H7 (cell line): ENCODE measurements around the gene NPFFR1. TPM values are rescaled to one million over a fixed set of nuclear protein-coding genes. Genes with fewer than 3 reads are reported as not detected.
"Not testable (repeated sequence)": the region's sequence is repeated elsewhere in the genome, so short reads cannot be mapped to it uniquely, and the experiment has no call there.

Experiments
- DNase-seq: peaks from one replicate; pipeline ENCODE4 v3.0.0; 2012
- H3K27me3 ChIP-seq: 2 replicates; pipeline ENCODE4 v1.6.0; 2011; ENCODE audit warnings: mild to moderate bottlenecking, low read length; ENCODE audit not compliant: control insufficient read depth, insufficient read depth
- H3K36me3 ChIP-seq: replicated peaks from 2 replicates; pipeline ENCODE4 v1.5.1; 2011; ENCODE audit warnings: low read length; ENCODE audit not compliant: control insufficient read depth, insufficient read depth
- H3K4me3 ChIP-seq: 2 replicates; pipeline ENCODE4 v1.5.1; 2011; ENCODE audit warnings: low read depth, mild to moderate bottlenecking, control low read depth, low read length, moderate library complexity; ENCODE audit not compliant: insufficient read depth
- total RNA-seq: library from RNA; depleted of rRNA; stranded (reverse); fragments of >200 nt; shearing (Covaris generic); gene quantifications from 2 replicates; pipeline ENCODE4 v1.2.3, GENCODE V29; 2014

NPFFR1 gene
- total RNA-seq, 1 experiment from 2014 or later: not detected

DNA sequence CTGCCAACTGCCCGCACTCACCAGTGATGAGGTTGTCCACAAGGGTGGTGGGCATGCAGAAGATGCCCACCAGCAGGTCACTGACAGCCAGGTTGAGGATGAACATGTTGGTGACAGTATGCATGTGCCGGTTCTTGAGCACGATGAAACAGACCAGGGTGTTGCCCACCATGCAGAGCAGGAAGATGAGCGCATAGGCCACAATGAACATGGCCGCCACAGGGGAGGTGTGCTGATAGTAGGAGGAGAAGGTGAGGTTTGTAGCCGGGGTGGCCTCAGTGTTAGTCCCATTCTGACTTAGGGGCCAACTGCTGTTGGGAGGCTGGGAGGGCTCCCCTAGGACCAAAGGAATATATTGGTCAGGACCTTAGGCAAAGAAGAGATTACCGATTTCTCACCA lies 17.7 kb downstream of the NPFFR1 start:
- no peak for DNase-seq
- Histone ChIP-seq H3K36me3 (no peaks in the 10 kb centered on the region), H3K4me3 (no peak overlapping the region), H3K27me3 (no peaks in the 10 kb centered on the region)

DNA sequence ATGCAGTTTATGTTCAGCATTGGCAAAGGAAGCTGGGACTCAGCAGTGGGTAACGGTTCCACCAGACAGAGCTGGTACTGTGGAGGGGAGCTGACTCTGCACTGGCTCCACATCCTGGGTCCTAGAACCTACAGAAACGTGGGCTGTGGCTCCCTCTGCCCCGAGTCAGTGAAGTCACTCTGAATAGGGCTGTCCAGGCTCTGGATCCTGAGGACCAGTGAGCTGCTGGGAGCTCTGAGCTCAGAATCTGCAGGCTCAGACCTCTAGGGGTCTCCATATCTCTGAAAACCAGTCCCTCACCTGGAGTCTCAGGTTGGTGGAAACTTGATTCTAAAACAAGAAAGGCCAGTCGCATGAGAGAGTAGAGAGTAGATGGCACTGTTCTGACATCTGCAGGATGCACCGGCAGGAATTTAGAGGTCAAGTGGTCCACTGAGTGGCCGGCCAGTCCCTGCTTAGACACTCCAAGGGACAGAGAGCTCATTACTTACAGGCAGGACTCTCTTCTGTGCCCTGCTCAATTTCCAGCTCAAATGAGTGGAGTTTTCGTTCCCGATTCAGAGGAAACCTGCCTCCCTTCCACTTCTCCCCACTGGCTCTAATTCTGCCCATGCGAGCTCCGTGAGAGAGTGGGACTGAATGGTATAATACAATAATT lies 18.6 kb downstream of the NPFFR1 start:
- peak; percentile 88 for DNase-seq
- no peaks in the 10 kb centered on the region for H3K36me3 ChIP-seq

DNA sequence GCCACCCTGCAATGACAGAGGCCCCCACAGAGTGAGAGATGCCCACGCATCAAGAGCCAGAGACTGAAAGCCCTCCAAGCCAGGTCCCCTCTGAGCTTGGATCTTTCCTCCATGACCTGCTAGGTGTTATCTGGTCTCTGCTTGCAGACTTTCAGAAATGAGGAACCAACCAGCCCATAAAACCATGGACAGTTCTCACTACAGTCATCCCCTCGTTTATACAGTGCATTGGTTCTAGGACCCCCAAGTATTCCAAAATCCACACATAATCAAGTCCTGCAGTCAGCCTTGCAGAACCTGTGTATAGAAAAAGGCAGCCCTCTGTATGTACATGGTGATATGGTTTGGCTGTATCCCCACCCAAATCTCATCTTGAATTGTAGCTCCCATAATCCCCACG lies 23.1 kb downstream of the NPFFR1 start:
- no peaks in the 10 kb centered on the region for H3K27me3 ChIP-seq
- no peaks in the 10 kb centered on the region for H3K36me3 ChIP-seq
- H3K4me3 ChIP-seq: no peak overlapping the region
- no peak for DNase-seq

More for the DNA sequence above, 18.6 kb downstream of the NPFFR1 start:
- Histone ChIP-seq H3K4me3 (no peak overlapping the region), H3K27me3 (no peaks in the 10 kb centered on the region)

DNA sequence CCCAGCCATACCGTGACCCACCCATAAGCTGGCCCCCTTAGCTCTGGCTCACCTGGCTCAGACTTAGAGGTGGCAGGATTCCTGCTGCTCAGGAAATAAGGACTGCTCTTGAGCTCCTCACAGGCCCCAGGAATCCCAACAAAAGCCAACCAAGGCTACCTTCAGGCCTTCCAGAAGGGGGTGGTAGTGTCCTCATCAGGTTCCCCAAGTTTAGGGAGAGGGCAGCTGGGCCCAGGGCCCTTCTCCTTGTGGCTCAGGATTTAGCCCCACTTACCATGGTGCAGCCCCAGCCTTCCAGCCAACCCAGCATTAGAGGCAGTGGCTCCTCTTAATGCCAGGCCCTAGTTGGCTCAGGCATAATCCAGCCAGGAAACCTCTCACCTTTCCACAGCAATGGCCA lies 23.5 kb downstream of the NPFFR1 start:
- no peak for DNase-seq
- H3K4me3 ChIP-seq: no peak overlapping the region
- no peaks in the 10 kb centered on the region for H3K36me3 ChIP-seq
- H3K27me3 ChIP-seq: no peaks in the 10 kb centered on the region

DNA sequence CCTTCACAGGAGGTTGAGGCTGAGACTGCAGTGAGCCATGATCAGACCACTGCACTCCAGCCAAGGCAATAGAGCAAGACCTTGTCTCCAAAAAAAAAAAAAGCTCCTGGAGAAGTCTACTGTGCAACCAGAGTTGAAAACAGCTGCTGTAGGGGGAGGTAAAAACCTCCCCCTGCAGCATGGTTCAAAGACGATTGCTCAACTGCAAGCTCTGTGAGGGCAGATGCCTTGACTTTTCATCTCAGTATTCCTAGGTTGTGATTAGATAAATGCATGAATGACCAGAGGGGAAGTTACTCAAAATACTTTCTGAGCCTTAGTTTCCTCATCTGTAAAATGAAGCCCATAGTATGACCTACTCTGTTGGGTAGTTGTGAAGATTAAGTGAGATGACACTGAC lies 25.6 kb downstream of the NPFFR1 start:
- H3K27me3 ChIP-seq: no peaks in the 10 kb centered on the region
- H3K4me3 ChIP-seq: no peak overlapping the region
- DNase-seq: no peak
- no peaks in the 10 kb centered on the region for H3K36me3 ChIP-seq

DNA sequence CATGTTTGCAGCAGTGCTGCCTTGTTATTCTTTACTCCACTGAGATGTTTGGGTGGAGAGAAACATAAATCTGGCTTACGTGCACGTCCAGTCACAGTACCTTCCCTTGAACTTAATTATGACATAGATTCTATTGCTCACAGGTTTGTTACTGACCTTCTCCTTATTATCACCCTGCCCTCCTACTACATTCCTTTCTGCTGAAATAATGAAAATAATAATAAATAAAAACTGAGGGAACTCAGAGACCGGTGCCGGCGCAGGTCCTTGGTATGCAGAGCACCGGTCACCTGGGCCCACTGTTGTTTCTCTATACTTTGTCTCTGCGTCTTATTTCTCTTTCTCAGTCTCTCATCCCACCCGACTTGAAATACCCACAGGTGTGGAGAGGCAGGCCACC lies 26.0 kb downstream of the NPFFR1 start:
- H3K4me3 ChIP-seq, DNase-seq, H3K27me3 ChIP-seq, H3K36me3 ChIP-seq: not testable (repeated sequence)

DNA sequence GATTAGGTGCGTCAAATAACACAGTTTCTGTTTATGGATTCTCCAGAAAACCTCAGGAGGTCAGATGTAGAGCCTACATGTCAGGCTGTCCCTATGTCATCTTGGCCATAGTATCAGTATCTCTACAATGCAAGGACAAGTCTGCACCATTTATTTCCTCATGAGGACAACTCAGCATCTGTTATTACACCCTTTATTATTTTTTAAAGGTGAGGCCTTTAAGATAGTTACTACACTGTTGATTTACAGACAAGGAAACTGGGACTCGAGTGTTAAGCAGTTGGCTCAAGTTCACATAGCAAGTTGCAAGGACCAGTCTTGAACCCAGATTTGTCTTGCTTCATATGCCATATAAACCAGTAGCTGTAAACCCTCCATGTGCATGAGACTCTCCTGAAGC lies 27.3 kb downstream of the NPFFR1 start:
- Histone ChIP-seq H3K4me3 (no peak overlapping the region), H3K36me3 (no peaks in the 10 kb centered on the region), H3K27me3 (no peaks in the 10 kb centered on the region)
- DNase-seq: no peak

DNA sequence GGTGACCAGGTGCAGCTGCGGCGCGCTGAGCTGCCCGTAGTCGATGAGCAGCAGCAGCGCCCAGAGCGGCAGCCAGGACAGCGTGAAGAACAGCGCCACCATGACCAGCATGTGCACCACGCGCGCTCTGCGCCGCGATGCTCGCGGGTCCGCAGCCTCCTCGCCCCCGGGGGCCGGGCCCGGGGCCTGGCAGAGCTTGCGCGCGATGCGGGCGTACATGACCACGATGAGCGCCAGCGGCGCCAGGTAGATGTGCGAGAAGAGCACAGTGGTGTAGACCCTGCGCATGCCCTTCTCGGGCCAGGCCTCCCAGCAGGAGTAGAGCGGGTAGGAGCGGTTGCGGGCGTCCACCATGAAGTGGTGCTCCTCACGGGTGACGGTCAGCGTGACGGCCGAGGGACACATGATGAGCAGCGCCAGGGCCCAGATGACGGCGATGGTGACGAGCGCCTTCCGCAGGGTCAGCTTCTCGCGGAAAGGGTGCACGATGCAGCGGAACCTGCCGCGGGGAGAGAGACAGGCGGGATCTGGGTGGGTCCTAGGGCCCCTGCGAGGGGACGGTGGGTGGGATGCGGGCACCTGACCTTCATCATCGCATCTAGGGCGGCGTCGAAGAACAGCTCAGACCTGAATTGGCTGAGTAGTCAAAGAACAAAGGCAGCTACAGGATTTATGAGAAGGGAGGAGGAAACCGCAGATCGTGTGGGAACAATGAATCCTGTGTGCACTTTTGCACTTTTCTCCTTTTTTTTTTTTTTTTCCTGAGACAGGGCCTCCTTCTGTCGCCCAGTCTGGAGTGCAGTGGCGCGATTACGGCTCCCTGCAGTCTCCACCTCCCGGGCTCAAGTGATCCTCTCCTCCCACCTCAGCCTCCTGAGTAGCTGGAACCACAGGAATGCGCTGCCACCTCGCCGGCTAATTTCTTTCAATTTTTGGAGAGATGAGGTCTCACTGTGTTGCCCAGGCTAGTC lies 28.2 kb downstream of the NPFFR1 start:
- peak; percentile 56 for DNase-seq
- Histone ChIP-seq H3K4me3 (no peak overlapping the region), H3K27me3 (no peaks in the 10 kb centered on the region), H3K36me3 (no peaks in the 10 kb centered on the region)

DNA sequence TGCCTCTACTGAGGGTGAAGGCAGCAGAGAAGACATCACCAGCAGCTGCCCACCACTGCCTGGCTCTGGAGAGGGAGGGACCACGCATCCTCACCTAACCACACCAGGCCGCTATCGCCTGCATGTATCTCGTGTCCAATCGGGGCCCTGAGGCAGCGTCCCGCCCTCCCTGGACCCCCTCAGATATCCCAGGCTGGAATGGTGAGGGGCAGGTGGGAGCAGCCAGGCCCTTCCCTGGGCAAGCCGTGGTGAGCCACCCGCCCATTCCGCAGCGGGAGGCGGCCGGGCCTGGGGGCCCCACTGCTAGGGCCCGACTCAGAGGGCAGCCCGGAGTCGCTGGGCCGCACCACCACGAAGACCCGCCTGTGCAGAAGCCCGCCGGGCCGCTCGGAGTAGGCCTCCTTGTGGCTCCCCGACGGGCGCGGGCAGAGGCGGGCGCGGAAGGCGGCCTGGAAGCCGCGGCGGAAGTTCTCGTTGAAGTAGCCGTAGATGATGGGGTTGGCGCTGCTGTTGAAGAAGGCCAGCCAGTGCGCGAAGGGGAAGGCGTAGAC lies 29.0 kb downstream of the NPFFR1 start:
- Histone ChIP-seq H3K27me3 (no peaks in the 10 kb centered on the region), H3K36me3 (no peaks in the 10 kb centered on the region), H3K4me3 (no peak overlapping the region)
- DNase-seq: peak; percentile 34

DNA sequence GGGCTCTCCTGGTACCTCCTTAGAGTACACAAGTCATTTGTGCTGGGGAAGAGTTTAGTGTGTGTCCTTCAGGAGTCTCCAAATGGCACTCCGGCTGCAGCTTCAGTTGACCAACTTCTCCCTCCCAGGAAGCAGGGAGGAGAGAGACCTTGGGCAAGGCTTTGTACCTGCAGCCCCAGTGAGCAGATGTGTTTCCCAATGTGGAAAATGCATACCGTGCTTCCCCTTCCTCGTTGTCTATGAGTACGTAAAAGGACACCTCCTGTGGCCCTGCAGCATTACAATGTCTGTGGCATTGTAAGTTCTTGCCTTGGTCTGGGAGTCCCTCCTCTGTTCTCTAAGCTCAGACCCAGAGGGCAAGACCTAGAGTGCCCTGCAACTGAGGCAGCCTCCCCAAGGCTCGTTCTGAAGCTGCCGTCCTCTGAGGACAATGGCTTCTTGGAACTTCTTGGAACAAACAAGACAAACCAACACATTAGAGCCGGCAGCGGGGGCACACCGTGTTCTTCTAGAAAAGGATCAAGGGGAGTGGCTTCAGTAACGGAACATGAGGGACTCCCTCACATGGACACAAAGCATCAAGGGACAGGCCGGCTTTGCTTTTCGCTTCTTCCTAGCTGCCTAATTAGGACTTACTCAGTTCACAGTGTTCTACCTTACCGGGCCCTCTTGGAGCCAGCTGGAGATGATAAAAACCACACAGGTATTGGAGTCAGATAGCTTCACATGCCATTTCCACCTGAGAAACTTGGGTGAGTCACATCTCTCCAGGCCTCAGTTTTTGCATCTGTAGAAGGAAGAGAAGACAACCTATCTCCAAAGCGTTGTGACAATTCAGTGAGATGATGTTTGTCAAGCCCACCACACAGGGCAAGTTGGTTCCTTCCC lies 29.7 kb downstream of the NPFFR1 start:
- Histone ChIP-seq H3K27me3 (no peaks in the 10 kb centered on the region), H3K36me3 (no peaks in the 10 kb centered on the region), H3K4me3 (no peak overlapping the region)
- DNase-seq: no peak

DNA sequence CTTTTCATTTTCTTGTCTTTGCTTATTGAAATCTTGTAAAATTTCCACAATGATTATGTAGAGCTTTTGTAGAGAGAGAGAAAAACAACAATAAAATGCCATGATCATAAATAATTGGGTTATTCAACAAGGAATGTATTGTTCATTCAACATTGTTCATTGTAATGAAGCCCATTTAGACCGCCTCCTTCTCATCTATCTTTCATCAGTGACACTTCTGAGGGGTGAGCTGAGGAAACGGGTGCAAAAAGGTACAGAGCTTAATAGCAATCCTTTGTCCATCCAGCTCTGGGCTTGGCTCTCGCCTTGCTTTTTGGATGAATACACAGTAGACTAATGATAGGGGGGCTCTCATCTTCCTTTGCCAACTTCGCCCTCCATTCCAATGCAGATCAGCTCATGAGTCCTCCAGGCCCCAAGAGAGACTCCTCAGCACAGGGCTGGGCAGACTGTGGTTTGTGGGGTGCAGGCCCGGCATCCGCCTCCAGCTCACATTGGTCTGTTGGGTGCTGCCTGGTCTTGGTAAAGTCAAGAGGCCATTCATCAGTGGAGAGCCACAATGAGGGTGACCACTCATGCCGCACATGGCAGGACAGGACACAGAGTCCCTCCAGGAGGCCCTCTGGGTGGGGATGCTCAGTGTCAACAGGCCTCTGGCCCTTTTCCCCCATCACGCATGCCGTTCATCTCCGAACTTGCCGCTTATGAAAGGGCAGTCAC lies 32.7 kb downstream of the NPFFR1 start:
- no peak overlapping the region for H3K4me3 ChIP-seq
- no peak for DNase-seq
- no peaks in the 10 kb centered on the region for H3K27me3 ChIP-seq
- no peaks in the 10 kb centered on the region for H3K36me3 ChIP-seq

DNA sequence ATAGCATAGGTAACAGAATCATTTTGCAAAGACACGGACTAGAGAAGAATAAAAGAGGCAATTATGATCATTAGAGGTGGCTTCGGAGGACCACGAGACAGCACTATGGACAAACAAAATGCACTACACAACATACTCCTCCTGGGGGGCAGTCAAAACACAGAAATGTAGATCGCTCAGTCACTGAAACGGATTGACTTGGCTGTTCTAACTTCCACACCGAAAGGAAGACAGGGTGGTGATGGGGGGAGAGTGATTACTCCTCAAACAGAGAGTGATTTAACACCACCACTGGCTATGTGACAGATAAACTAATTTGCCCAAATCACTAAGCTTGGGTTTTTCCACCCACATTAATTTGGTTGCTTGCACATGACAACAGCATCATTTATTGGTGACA lies 36.4 kb downstream of the NPFFR1 start:
- H3K4me3 ChIP-seq: no peak overlapping the region
- no peaks in the 10 kb centered on the region for H3K36me3 ChIP-seq
- no peaks in the 10 kb centered on the region for H3K27me3 ChIP-seq
- DNase-seq: no peak

DNA sequence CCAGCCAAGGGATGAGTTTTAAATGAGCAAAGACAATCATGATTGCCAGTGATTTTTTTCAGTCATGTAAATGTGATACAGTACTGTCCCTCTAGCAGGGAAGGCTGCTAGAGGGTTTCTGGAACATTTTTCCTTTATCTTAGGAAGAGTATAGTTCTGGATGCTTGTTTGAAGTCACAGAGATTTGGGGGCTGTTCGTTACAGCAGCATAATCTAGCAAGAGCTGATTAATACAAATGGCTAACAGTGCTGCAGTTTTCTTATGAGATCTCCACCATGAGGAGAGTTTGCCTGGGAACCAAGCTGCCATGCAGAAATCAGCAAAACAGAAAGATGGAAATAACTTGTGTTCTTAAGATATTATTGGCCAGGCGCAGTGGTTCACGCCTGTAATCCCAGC lies 42.7 kb downstream of the NPFFR1 start:
- no peak for DNase-seq

DNA sequence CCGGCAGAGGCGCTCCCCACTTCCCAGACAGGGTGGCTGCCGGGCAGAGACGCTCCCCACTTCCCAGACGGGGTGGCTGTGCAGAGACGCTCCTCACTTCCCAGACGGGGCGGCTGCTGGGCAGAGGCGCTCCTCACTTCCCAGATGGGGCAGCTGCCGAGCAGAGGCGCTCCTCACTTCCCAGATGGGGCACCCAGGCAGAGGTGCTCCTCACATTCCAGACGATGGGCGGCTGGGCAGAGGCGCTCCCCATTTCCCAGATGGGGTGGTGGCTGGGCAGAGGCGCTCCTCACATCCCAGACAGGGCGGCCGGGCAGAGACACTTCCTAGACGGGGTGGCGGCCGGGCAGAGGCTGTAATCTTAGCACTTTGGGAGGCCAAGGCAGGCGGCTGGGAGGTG lies 43.8 kb downstream of the NPFFR1 start:
- not testable (repeated sequence) for DNase-seq, H3K4me3 ChIP-seq, H3K27me3 ChIP-seq, H3K36me3 ChIP-seq

More for the DNA sequence above, 42.7 kb downstream of the NPFFR1 start:
- no peak overlapping the region for H3K4me3 ChIP-seq
- H3K36me3 ChIP-seq: no peaks in the 10 kb centered on the region
- H3K27me3 ChIP-seq: no peaks in the 10 kb centered on the region
